ENCODE results near the gene TMEM82. TPM values are rescaled to one million over a fixed set of nuclear protein-coding genes. Genes with fewer than 3 reads are reported as not detected.

TMEM82 gene
- total RNA-seq, 1 experiment from 2014 or later = not detected

DNA sequence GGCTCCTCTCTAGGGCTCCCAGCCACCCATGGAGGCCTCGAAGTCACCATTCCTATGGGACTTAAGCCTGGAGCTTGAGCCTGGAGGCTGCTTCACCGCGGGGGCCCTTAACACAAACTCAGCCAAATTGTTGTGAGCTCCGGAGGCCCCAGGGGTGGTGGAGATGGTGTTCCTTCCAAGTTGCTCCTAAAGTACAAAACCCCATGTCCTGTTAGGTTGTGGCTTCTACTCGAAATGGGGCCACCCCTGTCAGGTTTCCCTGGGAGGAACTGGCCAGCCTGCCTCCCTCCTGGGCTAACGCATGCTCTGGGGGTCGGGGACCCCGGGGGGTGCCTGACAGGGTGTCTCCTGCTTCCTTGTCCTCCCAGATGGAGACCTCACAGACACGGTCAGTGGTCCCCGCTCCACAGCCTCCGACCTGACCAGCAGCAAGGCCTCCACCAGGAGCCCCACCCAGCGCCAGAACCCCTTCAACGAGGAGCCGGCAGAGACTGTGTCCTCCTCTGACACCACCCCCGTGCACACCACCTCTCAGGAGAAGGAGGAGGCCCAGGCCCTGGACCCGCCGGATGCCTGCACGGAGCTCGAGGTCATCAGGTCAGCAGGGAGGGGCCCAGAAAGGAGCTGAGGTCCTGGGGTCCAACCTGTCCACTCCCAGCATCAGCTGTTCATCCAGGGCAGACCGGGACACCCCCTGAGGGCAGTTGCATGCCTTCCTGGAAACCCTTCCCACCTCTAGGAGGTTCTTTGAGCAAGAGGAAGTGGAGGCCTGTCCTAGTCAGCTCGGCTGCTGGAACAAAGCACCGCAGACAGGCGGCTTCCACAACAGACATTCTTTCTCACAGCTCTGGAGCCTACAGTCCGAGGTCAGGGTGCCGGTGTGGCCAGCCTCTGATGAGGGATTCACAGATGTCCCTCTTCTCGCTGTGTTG lies 17.1 kb upstream of the TMEM82 start:
- TF ChIP-seq, protein P1, sequence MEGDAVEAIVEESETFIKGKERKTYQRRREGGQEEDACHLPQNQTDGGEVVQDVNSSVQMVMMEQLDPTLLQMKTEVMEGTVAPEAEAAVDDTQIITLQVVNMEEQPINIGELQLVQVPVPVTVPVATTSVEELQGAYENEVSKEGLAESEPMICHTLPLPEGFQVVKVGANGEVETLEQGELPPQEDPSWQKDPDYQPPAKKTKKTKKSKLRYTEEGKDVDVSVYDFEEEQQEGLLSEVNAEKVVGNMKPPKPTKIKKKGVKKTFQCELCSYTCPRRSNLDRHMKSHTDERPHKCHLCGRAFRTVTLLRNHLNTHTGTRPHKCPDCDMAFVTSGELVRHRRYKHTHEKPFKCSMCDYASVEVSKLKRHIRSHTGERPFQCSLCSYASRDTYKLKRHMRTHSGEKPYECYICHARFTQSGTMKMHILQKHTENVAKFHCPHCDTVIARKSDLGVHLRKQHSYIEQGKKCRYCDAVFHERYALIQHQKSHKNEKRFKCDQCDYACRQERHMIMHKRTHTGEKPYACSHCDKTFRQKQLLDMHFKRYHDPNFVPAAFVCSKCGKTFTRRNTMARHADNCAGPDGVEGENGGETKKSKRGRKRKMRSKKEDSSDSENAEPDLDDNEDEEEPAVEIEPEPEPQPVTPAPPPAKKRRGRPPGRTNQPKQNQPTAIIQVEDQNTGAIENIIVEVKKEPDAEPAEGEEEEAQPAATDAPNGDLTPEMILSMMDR (IDR thresholded peaks at IDR 0.05; ENCODE audit: unreplicated experiment) = no peak
- Mint-ChIP-seq H3K4me3 (ENCODE audit: unreplicated experiment) (no peak overlapping the region), H3K36me3 (ENCODE audit: insufficient read depth, unreplicated experiment) (peaks cover 59% of the 10 kb centered on the region), H3K27ac (ENCODE audit: low read depth, unreplicated experiment) (no peak overlapping the region), H3K9me3 (ENCODE audit: unreplicated experiment) (no peaks in the 10 kb centered on the region), H3K4me1 (ENCODE audit: insufficient read depth, unreplicated experiment) (no peaks in the 10 kb centered on the region), H3K27me3 (ENCODE audit: insufficient read depth, unreplicated experiment) (no peaks in the 10 kb centered on the region)
- ChIA-PET CTCF (no interaction called here), POLR2A (no interaction called here)
- no peak for DNase-seq (ENCODE audit: unreplicated experiment)
- BruUV-seq (replicated peaks) = no TSS peak
- intact Hi-C loops (cut with micrococcal nuclease) = no loop called here

DNA sequence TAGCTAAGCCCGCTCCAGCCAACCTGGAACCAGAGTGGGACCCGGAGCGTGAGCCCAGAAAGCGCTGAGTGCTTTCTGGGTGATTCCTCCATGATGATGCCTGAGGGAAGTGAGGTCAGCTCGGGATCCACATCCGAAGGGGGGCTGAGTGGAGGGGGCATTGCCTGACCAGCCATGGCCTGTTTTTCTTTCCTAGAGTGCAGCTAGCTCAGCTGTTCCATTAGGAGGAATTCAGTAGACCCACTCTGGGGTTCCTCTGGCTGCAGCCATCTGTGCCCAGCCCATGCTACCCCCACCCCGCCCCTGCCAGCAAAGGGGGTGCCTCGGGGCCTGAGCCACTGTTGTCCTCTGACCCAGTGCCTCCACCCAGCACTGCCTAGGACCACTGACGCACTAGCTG lies 15.8 kb upstream of the TMEM82 start:
- Mint-ChIP-seq H3K27me3 (ENCODE audit: insufficient read depth, unreplicated experiment) (no peaks in the 10 kb centered on the region), H3K4me3 (ENCODE audit: unreplicated experiment) (no peak overlapping the region), H3K4me1 (ENCODE audit: insufficient read depth, unreplicated experiment) (no peaks in the 10 kb centered on the region), H3K9me3 (ENCODE audit: unreplicated experiment) (no peaks in the 10 kb centered on the region), H3K36me3 (ENCODE audit: insufficient read depth, unreplicated experiment) (peaks cover 66% of the 10 kb centered on the region), H3K27ac (ENCODE audit: low read depth, unreplicated experiment) (no peak overlapping the region)
- TF ChIP-seq, protein P1 (IDR thresholded peaks at IDR 0.05; ENCODE audit: unreplicated experiment) = no peak
- ChIA-PET POLR2A (no interaction called here), CTCF (interaction anchor here (1.1 kb wide), 1 partner anchor 15 kb away, joined by 3 read pairs; no protein-coding TSS in a partner anchor)
- DNase-seq (ENCODE audit: unreplicated experiment) = no peak
- intact Hi-C loops (cut with micrococcal nuclease) = no loop called here
- BruUV-seq (replicated peaks) = no TSS peak

DNA sequence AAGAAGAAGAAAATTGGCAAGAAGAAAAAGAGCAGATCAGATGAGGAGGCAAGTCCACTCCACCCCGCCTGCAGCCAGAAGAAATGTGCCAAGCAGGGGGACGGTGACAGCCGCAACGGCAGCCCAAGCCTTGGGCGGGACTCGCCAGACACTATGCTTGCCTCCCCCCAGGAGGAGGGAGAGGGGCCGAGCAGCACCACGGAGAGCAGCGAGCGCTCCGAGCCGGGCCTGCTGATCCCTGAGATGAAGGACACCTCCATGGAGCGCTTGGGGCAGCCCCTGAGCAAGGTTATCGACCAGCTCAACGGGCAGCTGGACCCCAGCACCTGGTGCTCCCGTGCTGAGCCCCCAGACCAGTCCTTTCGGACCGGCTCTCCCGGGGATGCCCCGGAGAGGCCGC lies 15.3 kb upstream of the TMEM82 start:
- Mint-ChIP-seq H3K4me1 (ENCODE audit: insufficient read depth, unreplicated experiment) (no peaks in the 10 kb centered on the region), H3K9me3 (ENCODE audit: unreplicated experiment) (no peaks in the 10 kb centered on the region), H3K27me3 (ENCODE audit: insufficient read depth, unreplicated experiment) (no peaks in the 10 kb centered on the region), H3K36me3 (ENCODE audit: insufficient read depth, unreplicated experiment) (peaks cover 66% of the 10 kb centered on the region), H3K4me3 (ENCODE audit: unreplicated experiment) (no peak overlapping the region), H3K27ac (ENCODE audit: low read depth, unreplicated experiment) (no peak overlapping the region)
- ChIA-PET CTCF (interaction anchor here (0.6 to 1.1 kb wide), 4 partner anchors 13 to 282 kb away, joined by 3 to 5 read pairs (median 3); no protein-coding TSS in a partner anchor), POLR2A (no interaction called here)
- intact Hi-C loops (cut with micrococcal nuclease) = no loop called here
- DNase-seq (ENCODE audit: unreplicated experiment) = no peak
- TF ChIP-seq, protein P1 (IDR thresholded peaks at IDR 0.05; ENCODE audit: unreplicated experiment) = no peak
- no TSS peak for BruUV-seq (replicated peaks)

DNA sequence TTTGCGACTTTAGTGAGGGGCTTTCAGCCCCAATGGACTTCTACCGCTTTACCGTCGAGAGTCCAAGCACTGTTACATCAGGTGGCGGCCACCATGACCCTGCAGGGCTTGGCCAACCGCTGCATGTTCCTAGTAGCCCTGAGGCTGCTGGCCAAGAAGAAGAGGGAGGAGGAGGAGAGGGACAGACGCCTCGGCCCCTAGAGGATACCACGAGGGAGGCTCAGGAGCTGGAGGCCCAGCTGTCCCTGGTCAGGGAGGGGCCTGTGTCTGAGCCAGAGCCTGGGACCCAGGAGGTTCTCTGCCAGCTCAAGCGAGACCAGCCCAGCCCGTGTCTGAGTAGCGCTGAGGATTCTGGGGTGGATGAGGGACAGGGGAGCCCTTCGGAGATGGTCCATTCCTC lies 14.9 kb upstream of the TMEM82 start:
- H3K4me3 Mint-ChIP-seq (ENCODE audit: unreplicated experiment) = no peak overlapping the region

More for the DNA sequence above, 14.9 kb upstream of the TMEM82 start:
- Mint-ChIP-seq H3K4me1 (ENCODE audit: insufficient read depth, unreplicated experiment) (no peaks in the 10 kb centered on the region), H3K27ac (ENCODE audit: low read depth, unreplicated experiment) (no peak overlapping the region), H3K36me3 (ENCODE audit: insufficient read depth, unreplicated experiment) (peaks cover 62% of the 10 kb centered on the region), H3K27me3 (ENCODE audit: insufficient read depth, unreplicated experiment) (no peaks in the 10 kb centered on the region), H3K9me3 (ENCODE audit: unreplicated experiment) (no peaks in the 10 kb centered on the region)
- no peak for DNase-seq (ENCODE audit: unreplicated experiment)
- ChIA-PET POLR2A (interaction anchor here (0.7 kb wide), 1 partner anchor 97 kb away, joined by 3 read pairs; no protein-coding TSS in a partner anchor), CTCF (interaction anchor here (0.6 to 1.1 kb wide), 4 partner anchors 13 to 282 kb away, joined by 3 to 5 read pairs (median 3); no protein-coding TSS in a partner anchor)
- TF ChIP-seq, protein P1 (IDR thresholded peaks at IDR 0.05; ENCODE audit: unreplicated experiment) = no peak
- intact Hi-C loops (cut with micrococcal nuclease) = no loop called here
- no TSS peak for BruUV-seq (replicated peaks)
